Natural killer cell treated with Interleukin-12 subunit alpha and Interleukin-12 subunit beta and Interleukin-15 and Interleukin-18, amount 100 ng/mL, for 72 hours (primary cell): ENCODE results near the gene SVEP1. TPM values are rescaled to one million over a fixed set of nuclear protein-coding genes. Genes with fewer than 3 reads are reported as not detected.
"Not testable (repeated sequence)": the region's sequence is repeated elsewhere in the genome, so short reads cannot be mapped to it uniquely, and the experiment has no call there.

Experiments used
- ATAC-seq, 2 donors: fragments of 150-1000 bp; cut with Tn5 transposase in 1 of 2; sonication (Bioruptor Pico), chemical (Tn5 transposase) in 1 of 2; 2 replicates each; pipeline ENCODE4 v1.10.0; 2021
- DNase-seq: peaks from one replicate; pipeline ENCODE4 v3.0.0; 2022; ENCODE audit warnings: low spot score
- H3K27ac Mint-ChIP-seq, 2 donors: 1 replicate in 1 of 2; 2 replicates in 1 of 2; pipeline ENCODE4 v1.8.0; 2022; ENCODE audit warnings: mixed read lengths in 2 of 2, mild to moderate bottlenecking in 1 of 2, moderate library complexity in 1 of 2
- H3K27me3 Mint-ChIP-seq, 2 donors: 1 replicate in 1 of 2; 2 replicates in 1 of 2; pipeline ENCODE4 v1.8.0; 2022; ENCODE audit warnings: mixed read lengths in 2 of 2
- H3K36me3 Mint-ChIP-seq: one replicate; pipeline ENCODE4 v1.8.0; 2022; ENCODE audit warnings: mixed read lengths
- H3K4me1 Mint-ChIP-seq, 2 donors: 1 replicate in 1 of 2; 2 replicates in 1 of 2; pipeline ENCODE4 v1.8.0; 2022; ENCODE audit warnings: low read depth in 2 of 2, mixed read lengths in 2 of 2, mild to moderate bottlenecking in 1 of 2
- H3K4me3 Mint-ChIP-seq: one replicate; pipeline ENCODE4 v1.8.0; 2022; ENCODE audit warnings: mixed read lengths
- H3K9me3 Mint-ChIP-seq: 2 replicates; pipeline ENCODE4 v1.8.0; 2022; ENCODE audit warnings: mixed read lengths
- total RNA-seq, 2 donors: library from RNA; stranded (reverse); gene quantifications; one replicate each; pipeline ENCODE4 v1.2.3, GENCODE V29; 2022

The SVEP1 gene
- total RNA-seq, 2 donors from 2014 or later = not detected

DNA sequence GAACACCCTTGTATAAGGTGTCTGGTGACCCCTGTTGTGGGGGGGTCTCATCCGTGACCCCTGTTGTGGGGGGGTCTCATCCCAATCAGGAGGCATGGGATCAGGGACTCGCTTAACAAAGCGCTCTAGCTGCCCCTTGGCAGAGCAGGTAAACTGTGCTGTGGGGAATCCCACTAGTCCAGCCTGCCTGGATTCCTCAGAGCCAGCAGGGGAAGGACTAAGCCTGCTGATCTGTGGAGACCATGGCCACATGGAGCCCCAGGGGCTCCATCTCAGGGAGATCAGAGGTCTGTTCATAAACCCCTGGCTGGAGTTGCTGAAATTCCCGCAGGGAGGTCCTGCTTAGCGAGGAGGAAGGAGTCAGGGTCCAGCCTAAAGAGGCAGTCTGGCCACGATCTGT lies 196.1 kb downstream of the SVEP1 start:
- Mint-ChIP-seq H3K4me1 (no peaks in the 10 kb centered on the region), H3K36me3 (no peaks in the 10 kb centered on the region), H3K9me3 (peaks cover 5% of the 10 kb centered on the region), H3K27me3 (peaks cover 0 to 6% of the 10 kb centered on the region in 2 donors), H3K27ac (no peak overlapping the region), H3K4me3 (no peak overlapping the region)
- ATAC-seq (no peak), DNase-seq (no peak)

DNA sequence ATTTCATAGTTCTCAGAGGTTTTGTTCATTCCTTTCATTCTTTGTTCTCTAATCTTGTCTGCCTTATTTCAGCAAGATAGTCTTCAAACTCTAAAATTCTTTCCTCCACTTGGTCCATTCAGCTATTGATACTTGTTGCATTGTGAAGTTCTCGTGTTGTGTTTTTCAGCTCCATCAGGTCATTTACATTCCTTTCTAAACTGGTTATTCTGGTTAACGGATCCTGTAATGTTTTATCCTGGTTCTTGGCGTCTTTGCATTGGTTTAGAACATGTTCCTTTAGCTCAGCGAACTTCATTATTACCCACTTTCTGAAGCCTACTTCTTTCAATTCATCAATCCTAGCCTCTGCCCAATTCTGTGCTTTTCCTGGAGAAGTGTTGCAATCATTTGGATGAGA lies 196.8 kb downstream of the SVEP1 start:
- Mint-ChIP-seq H3K27me3 (peaks cover 7 to 14% of the 10 kb centered on the region in 2 donors), H3K9me3 (peaks cover 10% of the 10 kb centered on the region), H3K36me3 (no peaks in the 10 kb centered on the region), H3K27ac (no peak overlapping the region), H3K4me1 (no peaks in the 10 kb centered on the region), H3K4me3 (no peak overlapping the region)
- ATAC-seq (no peak), DNase-seq (no peak)

DNA sequence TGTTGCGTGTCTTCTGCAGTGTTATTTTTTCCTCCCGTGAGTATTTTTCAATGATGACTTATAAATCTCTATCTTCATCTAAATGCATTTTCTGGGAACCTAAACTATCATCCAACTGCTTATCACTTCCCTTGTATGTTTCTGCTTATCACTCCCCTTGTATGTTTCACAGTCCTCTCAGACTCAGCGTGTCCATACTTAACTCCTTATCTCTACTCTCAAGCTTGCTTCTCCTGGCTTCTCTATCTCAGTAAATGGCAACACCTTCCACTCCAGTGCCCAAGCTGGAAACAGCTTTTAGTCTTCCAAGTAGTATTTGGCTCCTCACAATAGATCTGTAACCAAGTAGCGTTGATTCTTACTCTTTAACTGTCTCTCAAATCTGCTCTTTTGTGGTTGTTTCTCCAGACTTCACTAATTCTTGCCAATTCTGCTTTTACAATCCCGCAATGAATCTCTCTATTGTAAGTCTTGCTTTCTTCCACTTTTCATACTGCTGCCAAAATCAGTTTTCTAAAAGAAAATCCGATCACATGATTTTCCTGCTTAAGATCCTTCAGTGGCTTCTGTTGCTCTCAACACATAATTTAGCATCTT lies 208.0 kb downstream of the SVEP1 start:
- H3K9me3 Mint-ChIP-seq = no peaks in the 10 kb centered on the region
- no peaks in the 10 kb centered on the region for H3K36me3 Mint-ChIP-seq
- H3K4me1 Mint-ChIP-seq = no peaks in the 10 kb centered on the region

DNA sequence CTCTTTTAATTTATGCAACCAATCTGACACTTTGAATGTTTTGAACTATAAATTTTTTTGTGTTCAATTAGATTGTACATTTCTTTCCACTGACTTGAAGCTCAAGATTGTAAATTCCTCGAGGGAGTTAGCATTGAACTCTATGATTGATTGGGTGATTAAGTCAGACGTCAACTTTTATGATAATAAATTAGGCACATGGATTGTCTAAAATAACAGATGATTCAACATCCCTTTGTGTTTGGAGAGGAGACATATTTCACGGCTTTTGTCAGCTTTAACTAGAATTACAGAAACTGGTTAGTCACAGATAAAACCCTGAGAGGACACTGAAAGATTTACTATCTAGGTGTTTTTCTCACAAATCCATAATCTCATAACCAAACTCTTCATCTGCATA lies 209.2 kb downstream of the SVEP1 start:
- Mint-ChIP-seq H3K27ac (no peak overlapping the region), H3K27me3 (no peaks in the 10 kb centered on the region), H3K9me3 (no peaks in the 10 kb centered on the region), H3K4me3 (no peak overlapping the region), H3K4me1 (no peaks in the 10 kb centered on the region), H3K36me3 (no peaks in the 10 kb centered on the region)
- ATAC-seq = no peak
- DNase-seq = no peak

More for the DNA sequence above, 208.0 kb downstream of the SVEP1 start:
- DNase-seq = no peak
- Mint-ChIP-seq H3K27ac (no peak overlapping the region), H3K4me3 (no peak overlapping the region), H3K27me3 (no peaks in the 10 kb centered on the region)
- no peak for ATAC-seq

DNA sequence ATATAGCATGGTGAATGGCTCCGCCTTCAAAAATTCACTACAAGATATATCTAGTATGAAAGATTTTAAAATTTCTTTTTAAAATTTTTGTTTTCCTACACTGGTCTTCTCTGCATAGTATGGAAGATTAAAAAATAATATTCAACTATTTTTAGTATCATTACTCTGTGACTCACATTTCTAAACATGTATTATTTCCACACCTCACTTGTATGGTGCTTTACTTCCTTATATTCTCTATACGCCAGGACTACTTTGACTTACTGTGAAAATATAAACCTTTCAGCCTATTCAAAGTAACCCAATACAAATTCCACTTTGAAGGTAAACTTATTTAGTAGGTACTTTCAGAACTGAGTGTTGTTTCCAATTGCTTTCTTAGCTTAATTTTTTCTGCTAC lies 215.1 kb downstream of the SVEP1 start:
- no peaks in the 10 kb centered on the region for H3K27me3 Mint-ChIP-seq
- H3K4me1 Mint-ChIP-seq = no peaks in the 10 kb centered on the region
- no peaks in the 10 kb centered on the region for H3K36me3 Mint-ChIP-seq
- H3K27ac Mint-ChIP-seq = no peak overlapping the region
- H3K4me3 Mint-ChIP-seq = no peak overlapping the region
- no peaks in the 10 kb centered on the region for H3K9me3 Mint-ChIP-seq
- no peak for ATAC-seq
- no peak for DNase-seq

DNA sequence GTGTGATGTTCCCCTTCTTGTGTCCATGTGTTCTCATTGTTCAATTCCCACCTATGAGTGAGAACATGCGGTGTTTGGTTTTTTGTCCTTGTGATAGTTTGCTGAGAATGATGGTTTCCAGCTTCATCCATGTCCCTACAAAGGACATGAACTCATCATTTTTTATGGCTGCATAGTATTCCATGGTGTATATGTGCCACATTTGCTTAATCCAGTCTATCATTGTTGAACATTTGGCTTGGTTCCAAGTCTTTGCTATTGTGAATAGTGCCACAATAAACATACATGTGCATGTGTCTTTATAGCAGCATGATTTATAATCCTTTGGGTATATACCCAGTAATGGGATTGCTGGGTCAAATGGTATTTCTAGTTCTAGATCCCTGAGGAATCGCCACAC lies 220.5 kb downstream of the SVEP1 start:
- H3K4me1 Mint-ChIP-seq, H3K9me3 Mint-ChIP-seq, DNase-seq, H3K27ac Mint-ChIP-seq, H3K27me3 Mint-ChIP-seq, H3K36me3 Mint-ChIP-seq, H3K4me3 Mint-ChIP-seq, ATAC-seq: not testable (repeated sequence)

DNA sequence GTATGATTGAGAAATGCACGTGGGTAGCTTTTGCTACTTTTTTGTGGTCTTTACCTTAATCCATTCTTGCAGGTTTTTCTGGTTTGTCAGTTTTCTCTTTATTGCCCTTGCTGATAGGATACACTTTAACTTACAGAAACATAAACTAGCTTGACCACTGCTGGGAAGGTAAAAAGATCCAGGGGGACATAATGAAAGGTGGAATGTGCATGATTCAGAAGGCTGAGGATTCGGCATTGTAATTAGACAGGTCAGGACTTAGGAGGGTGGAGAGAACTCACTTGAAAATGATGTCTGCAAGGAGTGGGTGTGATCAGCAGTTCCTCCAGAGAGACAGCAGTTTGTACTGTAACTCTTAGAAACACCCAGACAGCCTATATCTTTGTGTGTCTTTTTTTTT lies 222.0 kb downstream of the SVEP1 start:
- Mint-ChIP-seq H3K4me1 (no peaks in the 10 kb centered on the region), H3K27me3 (no peaks in the 10 kb centered on the region), H3K9me3 (no peaks in the 10 kb centered on the region), H3K4me3 (no peak overlapping the region), H3K36me3 (no peaks in the 10 kb centered on the region), H3K27ac (no peak overlapping the region)
- no peak for ATAC-seq
- no peak for DNase-seq

DNA sequence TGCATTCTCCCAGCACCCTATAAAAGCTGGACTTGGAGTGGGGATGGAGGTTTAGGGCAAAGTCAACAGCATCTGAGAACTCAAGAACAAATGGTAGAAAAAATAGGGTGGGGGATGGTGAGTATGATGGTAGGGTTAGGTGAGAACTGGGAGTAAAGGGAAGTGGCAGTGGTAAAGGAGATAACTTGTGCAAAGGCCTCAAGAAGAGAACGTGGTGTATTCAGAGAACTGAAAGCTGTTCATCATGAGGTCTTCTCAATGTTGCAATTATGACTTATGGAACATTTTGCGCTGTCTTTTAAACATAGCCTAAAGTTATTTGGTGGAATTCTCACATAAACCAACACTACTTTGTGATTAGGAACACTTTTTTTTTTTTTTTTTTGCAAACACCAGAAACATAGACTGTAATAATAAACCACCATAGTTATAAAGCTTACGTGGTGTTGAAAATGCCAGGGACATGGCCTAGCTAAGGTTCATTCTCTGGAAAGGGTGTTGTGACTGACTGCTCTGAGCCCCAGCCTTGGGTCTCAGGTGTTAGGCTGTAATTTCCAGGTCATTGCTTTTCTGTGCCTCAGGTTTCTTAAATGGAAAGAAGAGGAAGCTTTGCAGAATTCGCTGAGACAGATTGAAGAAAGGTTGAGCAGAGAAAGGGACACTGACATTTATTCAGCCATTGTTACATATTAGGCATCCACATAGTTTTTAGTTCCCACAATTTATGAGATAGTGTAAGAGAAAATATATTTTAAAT lies 222.7 kb downstream of the SVEP1 start:
- no peak overlapping the region for H3K27ac Mint-ChIP-seq
- no peaks in the 10 kb centered on the region for H3K27me3 Mint-ChIP-seq
- DNase-seq (no peak), ATAC-seq (no peak)
- H3K9me3 Mint-ChIP-seq = no peaks in the 10 kb centered on the region
- H3K36me3 Mint-ChIP-seq = no peaks in the 10 kb centered on the region
- H3K4me1 Mint-ChIP-seq = no peaks in the 10 kb centered on the region
- H3K4me3 Mint-ChIP-seq = no peak overlapping the region

DNA sequence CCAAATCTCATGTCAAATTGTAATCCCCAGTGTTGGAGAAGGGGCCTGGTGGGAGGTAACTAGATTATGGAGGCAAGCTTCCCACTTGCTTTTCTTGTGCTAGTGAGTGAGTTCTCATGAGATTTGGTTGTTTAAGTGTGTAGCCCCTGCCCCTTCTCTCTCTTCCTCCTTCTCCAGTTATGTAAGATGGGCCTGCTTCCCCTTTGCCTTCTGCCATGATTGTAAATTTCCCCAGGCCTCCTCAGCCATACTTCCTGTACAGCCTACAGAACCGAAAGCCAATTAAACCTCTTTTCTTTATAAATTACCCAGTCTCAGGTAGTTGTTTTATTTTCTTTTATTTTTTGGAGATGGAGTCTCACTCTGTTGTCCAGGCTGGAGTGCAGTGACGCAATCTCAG lies 223.6 kb downstream of the SVEP1 start:
- Mint-ChIP-seq H3K27me3 (no peaks in the 10 kb centered on the region), H3K4me3 (no peak overlapping the region), H3K4me1 (no peaks in the 10 kb centered on the region), H3K9me3 (no peaks in the 10 kb centered on the region), H3K27ac (no peak overlapping the region), H3K36me3 (no peaks in the 10 kb centered on the region)
- DNase-seq (no peak), ATAC-seq (no peak)

DNA sequence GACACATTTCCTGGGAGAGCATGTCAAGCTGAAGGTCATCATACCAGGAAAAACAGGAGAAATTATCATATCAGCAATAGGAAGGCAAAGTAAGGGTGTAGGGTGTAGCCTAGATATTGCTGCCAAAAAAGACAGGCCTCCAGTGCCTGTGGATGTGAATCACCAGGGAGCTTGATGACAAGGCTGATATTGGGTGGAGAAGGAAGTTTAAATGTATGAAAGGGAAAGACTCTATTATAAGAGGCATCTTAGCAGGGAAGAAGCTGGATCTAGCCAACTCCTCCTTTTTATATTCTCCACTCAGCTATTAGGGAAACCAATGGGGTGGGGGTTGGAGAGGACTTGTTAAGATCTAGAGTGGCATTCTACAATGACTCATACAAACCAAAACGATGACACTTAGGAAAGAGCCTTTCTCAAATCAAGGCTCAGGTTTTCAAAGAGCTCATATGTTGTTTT lies 228.5 kb downstream of the SVEP1 start:
- DNase-seq = no peak
- no peak overlapping the region for H3K27ac Mint-ChIP-seq
- peaks cover 2 to 6% of the 10 kb centered on the region in 2 donors for H3K27me3 Mint-ChIP-seq
- H3K4me1 Mint-ChIP-seq = no peaks in the 10 kb centered on the region
- H3K9me3 Mint-ChIP-seq = no peaks in the 10 kb centered on the region
- no peak for ATAC-seq
- H3K4me3 Mint-ChIP-seq = no peak overlapping the region
- H3K36me3 Mint-ChIP-seq = no peaks in the 10 kb centered on the region

DNA sequence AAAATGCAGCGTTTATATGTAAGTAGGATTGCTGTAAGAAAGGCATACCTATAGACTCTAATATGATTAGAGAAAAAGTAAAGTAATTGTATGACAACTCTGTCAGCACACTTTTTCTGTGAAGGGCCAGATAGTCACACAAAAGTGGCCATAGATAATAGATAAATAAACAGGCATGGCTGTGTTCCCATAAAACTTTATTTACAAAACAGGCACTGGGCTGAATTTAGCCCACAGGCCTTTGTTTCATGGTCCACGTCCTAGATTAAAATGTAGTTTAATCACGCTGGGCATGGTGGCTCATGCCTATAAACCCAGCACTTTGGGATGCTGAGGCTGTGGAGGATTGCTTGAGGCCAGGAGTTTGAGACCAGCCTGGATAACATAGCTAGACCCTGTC lies 233.2 kb downstream of the SVEP1 start:
- H3K36me3 Mint-ChIP-seq = no peaks in the 10 kb centered on the region
- H3K4me1 Mint-ChIP-seq = no peaks in the 10 kb centered on the region
- no peak for ATAC-seq
- H3K27me3 Mint-ChIP-seq = peaks cover 2 to 6% of the 10 kb centered on the region in 2 donors
- H3K27ac Mint-ChIP-seq = no peak overlapping the region
- H3K9me3 Mint-ChIP-seq = no peaks in the 10 kb centered on the region
- no peak overlapping the region for H3K4me3 Mint-ChIP-seq
- no peak for DNase-seq

DNA sequence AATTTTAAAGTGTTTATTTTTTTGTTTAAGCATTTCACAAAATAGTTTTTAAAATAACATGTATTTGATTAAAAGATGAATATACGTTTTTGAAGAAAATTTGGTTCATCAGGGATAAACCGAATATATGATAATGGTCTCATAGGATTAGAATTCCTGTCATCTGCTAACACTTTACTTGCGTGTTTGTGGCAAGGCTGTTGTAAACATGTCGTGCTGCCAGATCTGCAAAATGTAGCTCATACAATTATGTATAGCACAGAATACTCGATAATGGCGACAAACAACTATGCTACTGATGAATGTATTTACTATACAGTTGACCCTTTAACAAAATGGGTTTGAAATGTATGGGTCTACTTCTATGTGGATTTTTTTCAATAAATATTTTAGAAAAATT lies 234.7 kb downstream of the SVEP1 start:
- ATAC-seq (no peak), DNase-seq (no peak)
- H3K27me3 Mint-ChIP-seq = peaks cover 0 to 5% of the 10 kb centered on the region in 2 donors
- no peaks in the 10 kb centered on the region for H3K9me3 Mint-ChIP-seq
- no peak overlapping the region for H3K4me3 Mint-ChIP-seq
- H3K27ac Mint-ChIP-seq = no peak overlapping the region
- H3K4me1 Mint-ChIP-seq = no peaks in the 10 kb centered on the region
- H3K36me3 Mint-ChIP-seq = no peaks in the 10 kb centered on the region

DNA sequence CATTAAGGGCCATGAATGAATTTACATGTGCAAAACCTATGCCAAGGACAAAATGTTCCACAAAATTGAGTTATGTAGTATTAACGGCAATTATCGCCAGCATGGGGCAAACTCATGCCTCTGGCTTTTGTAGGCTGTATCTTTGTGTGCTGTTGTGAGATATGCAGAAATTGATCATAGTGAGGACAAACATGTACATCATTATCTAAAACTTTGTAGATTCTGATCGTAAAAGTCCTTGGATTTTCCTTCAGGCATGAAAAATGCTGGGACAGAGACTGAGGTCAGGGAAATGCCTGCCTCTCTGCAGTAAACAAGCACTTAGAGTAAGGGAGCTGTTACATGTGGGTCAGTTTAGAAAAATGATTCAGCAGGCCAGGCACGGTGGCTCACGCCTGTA lies 236.0 kb downstream of the SVEP1 start:
- no peak overlapping the region for H3K27ac Mint-ChIP-seq
- ATAC-seq (no peak), DNase-seq (no peak)
- H3K36me3 Mint-ChIP-seq = no peaks in the 10 kb centered on the region
- H3K4me1 Mint-ChIP-seq = no peaks in the 10 kb centered on the region
- no peaks in the 10 kb centered on the region for H3K9me3 Mint-ChIP-seq
- no peak overlapping the region for H3K4me3 Mint-ChIP-seq
- H3K27me3 Mint-ChIP-seq = no peaks in the 10 kb centered on the region

DNA sequence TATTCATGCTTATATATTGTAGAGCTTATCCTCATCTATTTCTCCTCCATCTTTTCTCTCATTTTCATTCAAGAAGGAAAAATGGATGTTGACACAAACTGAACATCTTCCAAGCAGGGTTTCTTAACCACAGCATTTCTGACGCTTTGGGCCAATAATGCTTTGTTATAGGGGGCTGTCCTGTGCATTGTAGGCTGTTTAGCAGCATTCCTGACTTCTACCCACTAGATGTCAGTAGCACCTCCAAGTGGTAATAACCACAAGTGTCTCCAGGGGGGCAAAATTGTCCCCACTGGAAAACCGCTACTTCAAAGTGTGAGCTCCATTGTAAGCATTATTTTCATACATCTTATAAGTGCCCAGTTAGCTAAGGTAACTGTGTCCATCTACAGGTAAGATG lies 239.2 kb downstream of the SVEP1 start:
- Mint-ChIP-seq H3K4me3 (no peak overlapping the region), H3K36me3 (no peaks in the 10 kb centered on the region), H3K27me3 (peaks cover 0 to 4% of the 10 kb centered on the region in 2 donors), H3K4me1 (no peaks in the 10 kb centered on the region), H3K9me3 (peaks cover 2% of the 10 kb centered on the region), H3K27ac (no peak overlapping the region)
- ATAC-seq (no peak), DNase-seq (no peak)

DNA sequence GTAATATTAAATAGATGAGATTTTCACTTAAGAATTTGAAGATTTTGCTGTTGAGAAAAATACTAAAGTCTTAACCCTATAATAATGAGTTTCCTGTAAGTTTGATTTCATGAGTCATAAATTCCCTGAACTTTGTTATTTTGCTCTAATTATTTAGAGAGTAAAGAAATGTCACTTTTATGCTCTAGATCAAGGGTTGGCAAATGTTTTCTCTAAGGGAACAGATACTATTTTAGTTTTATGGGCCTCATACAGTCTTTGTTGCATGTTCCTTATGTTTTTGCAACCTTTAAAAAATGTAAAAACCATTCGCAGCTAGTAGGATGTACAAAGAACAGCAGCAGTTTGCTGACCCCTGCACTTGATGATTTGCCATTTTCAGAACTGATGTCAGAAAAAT lies 241.4 kb downstream of the SVEP1 start:
- DNase-seq = no peak
- Mint-ChIP-seq H3K4me1 (no peaks in the 10 kb centered on the region), H3K27ac (no peak overlapping the region), H3K36me3 (no peaks in the 10 kb centered on the region), H3K27me3 (peaks cover 0 to 6% of the 10 kb centered on the region in 2 donors), H3K4me3 (no peak overlapping the region), H3K9me3 (peaks cover 4% of the 10 kb centered on the region)
- no peak for ATAC-seq
